ENCODE results near the gene PRKN. TPM values are rescaled to one million over a fixed set of nuclear protein-coding genes. Genes with fewer than 3 reads are reported as not detected.
"Not testable (repeated sequence)": the region's sequence is repeated elsewhere in the genome, so short reads cannot be mapped to it uniquely, and the experiment has no call there.

Gene PRKN
- total RNA-seq, 1 donor from 2014 or later = 0.34 TPM

- DNase-seq = no peak
Observed at GRCh38 chr6:162435071-162435470, 292.5 kb downstream of the PRKN start.

DNA sequence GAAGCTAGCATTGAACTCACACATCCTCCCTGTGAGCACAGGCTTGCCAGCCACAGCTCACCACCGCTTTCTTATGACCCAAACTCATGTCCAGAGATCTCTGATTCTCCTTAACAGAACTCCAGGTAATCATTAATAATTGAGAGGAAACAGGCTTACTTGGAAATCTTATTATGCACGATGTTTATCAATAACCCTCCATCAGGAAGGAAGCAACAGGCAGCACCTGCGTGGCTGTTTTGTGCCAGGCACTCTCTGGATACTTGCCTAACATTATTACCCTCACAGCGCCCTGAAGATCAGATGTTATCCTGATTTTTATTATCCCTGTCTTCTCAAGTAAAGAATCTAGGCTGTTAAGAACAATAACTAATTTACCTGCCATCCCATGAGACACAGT is 306.6 kb downstream of the PRKN start:
- DNase-seq = no peak

DNA sequence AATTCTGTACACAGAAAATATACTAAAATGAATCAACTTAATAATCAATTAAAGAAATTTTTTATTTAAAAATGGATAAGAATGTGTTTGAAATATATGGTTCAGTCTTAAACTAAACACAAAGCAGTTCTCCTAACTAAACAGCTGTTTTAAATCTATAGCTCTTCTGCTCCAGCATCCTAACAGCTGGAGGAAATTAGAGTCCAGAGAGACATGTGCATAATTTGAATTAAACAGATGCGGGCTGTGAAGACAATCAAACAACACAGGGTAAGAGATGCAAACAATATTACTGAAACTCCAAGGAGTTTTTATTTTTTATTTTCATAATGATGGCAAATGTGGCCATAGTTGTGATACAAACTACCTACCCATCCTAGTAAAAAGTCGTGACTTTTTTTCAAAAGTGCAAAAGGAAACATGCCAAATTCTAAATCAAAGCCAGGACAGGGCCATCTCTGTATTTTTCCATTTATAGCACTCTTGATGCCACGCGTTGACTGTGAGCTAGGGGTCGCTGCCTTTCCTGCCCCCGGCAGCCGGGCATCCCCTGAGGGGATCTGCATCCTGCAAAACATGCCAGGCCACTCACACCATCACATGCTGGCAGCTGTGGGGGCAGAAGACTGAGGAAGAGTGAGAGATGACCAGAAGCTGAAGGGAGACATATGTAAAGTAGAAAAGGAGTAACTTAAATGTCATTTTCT is 310.6 kb downstream of the PRKN start:
- no peak for DNase-seq

DNA sequence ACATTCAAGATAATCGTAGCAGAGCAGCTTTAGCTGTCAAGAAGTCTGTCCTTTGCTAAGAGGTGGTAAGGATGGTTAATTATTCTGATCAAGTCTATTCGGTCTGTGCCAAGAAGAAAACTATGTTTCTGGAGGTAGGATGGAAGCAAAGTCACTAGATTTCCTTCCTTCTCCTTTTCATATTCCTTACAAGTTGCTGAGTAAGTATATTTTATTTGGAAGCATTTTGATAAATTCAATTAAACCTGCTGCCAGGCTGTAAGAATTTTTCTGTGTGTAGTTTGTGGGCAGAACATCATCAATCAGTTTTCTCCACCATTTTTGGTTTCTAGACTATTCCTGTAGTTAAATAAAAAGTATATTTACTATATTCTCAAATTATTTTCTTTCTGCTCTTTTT is 311.3 kb downstream of the PRKN start:
- no peak for DNase-seq

DNA sequence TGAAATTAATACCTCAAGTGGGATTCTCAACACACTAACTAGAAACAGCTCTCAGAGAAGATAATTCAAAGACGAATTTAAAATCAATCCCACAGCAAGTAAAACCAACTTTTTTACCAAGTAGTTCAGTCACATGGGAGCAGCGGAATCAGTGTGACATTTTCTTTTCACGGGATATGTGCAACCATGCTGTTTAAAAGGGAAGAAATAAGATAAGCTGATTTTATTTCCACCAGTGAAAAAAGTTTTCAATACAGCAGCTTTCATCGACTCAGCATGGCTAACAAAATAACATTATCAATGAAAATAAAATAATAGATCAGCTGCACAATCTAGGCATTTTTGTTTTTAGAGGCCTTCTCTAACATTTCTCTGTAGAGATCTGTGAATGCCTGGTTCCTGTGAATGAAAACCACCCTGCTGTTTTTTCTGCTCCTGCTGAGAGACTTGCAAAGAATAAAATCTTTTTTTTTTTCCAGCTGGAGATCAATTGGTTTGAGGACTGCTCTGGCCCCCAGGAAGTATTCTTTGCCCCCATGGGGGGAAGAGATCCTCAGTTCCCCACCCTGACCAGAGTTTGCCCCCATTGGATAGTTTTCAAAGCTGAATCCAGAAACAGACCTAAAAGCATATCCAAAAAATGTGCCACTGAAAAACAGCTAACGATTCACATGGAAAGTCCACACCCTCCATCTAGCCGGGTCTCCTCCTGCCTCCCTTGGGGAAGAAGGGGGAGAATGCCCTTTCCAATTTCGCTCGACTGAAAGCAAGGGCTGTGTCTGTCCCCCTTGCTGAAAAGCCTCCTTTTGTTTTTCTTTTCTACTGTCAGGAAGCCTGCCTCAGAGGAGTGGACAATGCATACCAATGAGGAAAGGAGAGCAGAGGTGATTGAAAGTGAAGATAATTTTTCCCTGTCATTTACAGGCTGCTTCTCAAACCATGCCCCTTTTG is 317.6 kb downstream of the PRKN start:
- no peak for DNase-seq

- DNase-seq = no peak
Observed at GRCh38 chr6:162408826-162409535, 318.6 kb downstream of the PRKN start.

DNA sequence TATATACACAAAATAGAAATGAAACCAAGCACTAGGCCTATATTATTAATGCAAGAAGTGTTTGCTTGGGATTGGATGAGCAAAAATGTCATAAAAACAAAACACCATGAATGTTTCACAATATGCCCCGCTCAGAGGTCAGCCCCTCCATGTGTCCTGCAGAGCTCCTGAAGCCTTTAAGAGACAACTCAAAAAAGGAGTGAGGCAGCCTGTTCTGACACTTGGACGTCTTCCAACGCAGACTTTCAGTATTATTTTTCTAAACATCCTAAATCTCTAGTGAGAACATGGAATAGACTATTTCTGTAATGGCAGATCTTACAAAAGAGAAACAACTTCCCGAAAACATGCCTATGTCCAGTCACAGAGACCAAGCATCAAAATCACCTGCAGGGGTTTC is 322.6 kb downstream of the PRKN start:
- DNase-seq = no peak

GRCh38 chr6:162403031-162403430 is 324.5 kb downstream of the PRKN start:
- DNase-seq = no peak

DNA sequence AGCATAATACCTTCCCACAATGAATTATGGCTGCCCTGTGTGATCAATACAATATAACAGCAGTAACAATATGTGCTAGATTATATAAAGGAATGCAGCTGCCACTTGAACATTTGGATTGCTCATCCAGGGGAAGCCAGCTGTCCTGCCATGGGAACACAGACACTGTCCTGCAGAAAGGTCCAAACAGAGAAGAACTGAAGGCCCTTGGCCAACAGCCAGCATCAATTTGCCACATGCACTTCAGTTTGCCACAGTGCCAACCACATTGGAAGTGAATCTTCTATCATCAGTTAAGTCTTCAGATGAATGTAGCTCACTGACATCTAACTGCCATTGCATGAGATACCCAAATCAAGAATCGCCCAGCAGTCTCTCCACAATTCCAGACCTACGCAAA is 332.4 kb downstream of the PRKN start:
- no peak for DNase-seq

DNA sequence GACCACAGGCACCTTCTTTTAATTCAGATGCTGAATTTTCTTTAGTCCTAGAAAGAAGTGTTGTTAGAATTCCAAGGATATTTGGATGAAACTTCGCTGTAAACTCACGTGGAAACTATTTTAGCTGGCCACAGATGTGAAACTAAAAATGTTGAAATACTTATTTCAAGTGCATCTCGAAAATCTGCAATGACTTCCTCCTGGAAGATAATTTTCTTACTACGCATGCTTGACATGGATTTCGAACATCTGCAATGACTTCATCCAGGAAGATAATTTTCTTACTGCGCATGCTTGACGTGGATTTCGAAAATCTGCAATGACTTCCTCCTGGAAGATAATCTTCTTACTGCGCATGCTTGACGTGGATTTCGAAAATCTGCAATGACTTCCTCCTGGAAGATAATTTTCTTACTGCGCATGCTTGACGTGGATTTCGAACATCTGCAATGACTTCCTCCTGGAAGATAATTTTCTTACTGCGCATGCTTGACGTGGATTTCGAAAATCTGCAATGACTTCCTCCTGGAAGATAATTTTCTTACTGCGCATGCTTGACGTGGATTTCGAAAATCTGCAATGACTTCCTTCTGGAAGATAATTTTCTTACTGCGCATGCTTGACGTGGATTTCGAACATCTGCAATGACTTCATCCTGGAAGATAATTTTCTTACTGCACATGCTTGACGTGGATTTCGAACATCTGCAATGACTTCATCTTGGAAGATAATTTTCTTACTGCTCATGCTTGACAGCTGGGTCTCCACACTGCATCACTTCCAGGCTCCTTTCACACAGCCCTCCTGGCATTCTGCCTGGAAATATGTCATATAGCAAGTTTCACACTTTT is 336.4 kb downstream of the PRKN start:
- DNase-seq = not testable (repeated sequence)

DNA sequence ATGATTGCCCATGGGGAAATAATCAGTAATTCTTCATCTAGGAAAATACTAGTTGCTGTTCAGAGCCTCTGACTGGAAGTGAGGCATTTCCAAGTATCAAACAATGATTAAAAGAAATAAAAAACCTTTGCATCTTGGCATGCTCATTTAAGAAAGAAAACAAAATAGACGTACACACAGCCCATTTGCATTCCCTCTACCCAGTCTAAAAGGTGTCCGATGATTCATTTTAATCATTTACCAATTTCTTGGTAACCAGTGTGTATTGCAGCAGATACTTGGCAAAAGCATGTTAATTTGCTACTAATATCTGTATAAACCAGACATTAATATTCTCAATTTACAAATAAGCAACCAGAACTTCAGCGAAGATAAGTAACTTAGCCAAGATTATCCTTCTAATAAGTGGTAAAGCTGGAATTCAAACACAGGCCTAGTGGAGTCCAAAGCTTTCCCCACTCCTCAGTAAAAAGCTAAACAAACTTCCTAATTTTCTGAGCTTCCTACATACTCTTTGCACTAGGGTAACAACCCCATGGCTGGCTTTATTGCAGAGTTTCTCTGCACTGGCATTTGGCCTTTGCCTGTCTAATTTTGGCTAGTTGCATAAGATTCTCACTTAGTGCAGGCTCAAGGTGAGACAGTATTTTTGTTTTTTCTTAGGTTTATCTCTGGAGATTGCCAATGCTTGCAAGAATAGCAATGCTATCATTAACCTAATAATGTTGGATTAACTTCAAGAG is 338.1 kb downstream of the PRKN start:
- no peak for DNase-seq

DNA sequence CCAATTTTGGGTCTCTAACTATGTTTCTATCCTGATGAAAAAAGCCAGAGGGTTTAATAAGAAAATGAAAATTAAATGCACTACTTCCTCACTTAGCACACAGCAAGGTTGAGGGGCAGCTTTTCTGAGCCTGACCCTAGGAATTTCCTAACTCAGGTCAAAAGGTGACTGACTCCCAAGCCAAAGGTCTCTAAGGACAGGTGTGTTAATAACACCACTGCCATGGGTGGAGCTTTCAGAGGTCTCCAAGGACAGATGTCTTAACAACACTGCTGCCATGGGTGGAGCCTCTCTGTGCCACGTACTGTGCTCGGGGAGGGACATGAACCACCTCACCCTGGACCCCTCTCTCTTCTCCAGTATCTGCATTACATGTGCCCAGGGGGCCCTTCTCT is 339.2 kb downstream of the PRKN start:
- no peak for DNase-seq

- DNase-seq = no peak
Observed at GRCh38 chr6:162387718-162388382, 339.7 kb downstream of the PRKN start.

- no peak for DNase-seq
Observed at GRCh38 chr6:162385980-162386379, 341.6 kb downstream of the PRKN start.

DNA sequence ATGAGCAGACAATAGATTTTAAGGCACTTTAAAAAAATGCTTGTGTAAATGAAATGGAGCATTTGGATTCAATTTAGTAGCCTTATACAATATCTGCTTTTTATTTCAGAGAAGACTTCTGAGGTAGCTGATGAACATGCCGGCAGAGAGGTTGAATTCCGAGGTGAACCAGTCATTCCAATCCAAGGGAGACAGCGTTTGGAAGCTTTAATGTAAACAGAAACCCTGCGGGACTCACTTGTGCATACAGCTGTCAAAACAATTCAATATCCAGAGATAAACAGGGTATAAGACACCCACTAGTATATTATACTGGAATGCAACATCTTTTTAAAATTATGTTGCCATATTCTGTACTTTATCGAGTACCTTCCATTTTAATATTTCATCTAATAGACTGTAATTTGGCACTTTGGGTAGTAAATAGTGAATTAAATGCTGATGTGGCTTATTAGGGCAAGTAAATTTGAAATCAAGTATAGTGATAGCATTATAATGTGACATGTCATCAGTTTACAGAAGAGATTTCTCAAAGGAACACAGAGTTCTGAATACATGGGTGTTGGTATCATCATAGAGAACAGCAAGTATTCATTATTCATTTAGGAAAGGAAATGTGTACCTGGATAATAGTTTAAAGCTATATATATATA is 347.7 kb downstream of the PRKN start:
- DNase-seq = no peak

- DNase-seq = no peak
Observed at GRCh38 chr6:162377735-162378134, 349.8 kb downstream of the PRKN start.

DNA sequence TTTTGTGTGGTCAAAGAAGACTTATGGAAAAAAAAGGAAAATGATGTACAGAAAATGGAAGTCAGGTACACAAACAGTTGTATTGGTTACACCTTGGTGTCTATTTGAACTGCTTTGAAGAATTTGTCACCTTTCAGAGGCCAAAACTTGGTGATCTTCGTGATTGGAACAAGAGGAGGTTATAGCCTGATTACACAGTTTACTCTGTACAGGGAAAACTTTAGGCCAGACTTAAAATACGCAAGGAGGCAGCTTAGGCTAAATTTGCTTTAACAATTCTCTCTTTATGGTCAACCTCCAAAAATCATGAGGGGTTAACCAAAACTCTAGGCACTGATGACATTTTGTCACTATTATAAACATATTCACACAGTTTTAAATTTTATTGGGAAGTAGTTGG is 353.7 kb downstream of the PRKN start:
- DNase-seq = no peak

DNA sequence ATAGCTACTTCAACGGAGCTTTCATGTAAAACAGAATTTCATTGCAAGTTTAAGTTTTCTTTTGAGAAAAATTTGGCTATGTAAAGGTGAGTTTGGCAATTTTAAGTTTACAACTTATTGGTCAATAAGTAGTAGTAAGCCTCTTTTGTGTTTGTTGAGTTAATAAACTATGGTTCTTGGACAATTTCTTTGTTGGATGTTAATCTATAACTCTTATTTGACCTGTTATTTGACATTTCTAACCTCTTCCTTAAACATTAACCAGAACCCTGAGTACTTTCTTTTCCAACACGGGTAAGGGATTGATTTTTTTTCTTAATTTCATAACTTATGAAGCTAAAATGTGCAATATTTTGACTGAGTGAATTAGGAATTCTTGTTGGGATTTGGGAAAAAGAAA is 354.4 kb downstream of the PRKN start:
- no peak for DNase-seq

GRCh38 chr6:162372106-162372505 is 355.5 kb downstream of the PRKN start:
- no peak for DNase-seq

- no peak for DNase-seq
Observed at GRCh38 chr6:162371121-162371520, 356.4 kb downstream of the PRKN start.

- DNase-seq = no peak
Observed at GRCh38 chr6:162369091-162369490, 358.5 kb downstream of the PRKN start.
